Measurements from ENCODE around the gene NMNAT2. TPM values are rescaled to one million over a fixed set of nuclear protein-coding genes. Genes with fewer than 3 reads are reported as not detected.

Gene NMNAT2
- total and polyA plus RNA-seq, 2 of the 8 experiments (the other 6 are each of a cell fraction or from before 2014, with no cell fraction given), result 6.5 to 20.9 TPM

- DNase-seq (ENCODE audit: low read depth in 1 of 2, low spot score in 2 of 2) (no peak), FAIRE-seq (no peak)
- no peak overlapping the region for H3K14ac ChIP-seq (ENCODE audit: insufficient read length)
- no peaks in the 10 kb centered on the region for H3K79me1 ChIP-seq (ENCODE audit: low read depth, low read length)
- CTCF ChIA-PET (ENCODE audit: partially characterized antibody), result interaction anchor here (1.0 to 6.6 kb wide), 5 partner anchors 30 to 314 kb away, joined by 3 to 59 read pairs (median 4); no protein-coding TSS in a partner anchor
- H3K27ac ChIP-seq (ENCODE audit: low read depth, low read length), result no peak overlapping the region
- no peaks in the 10 kb centered on the region for H3K23me2 ChIP-seq (ENCODE audit: low read depth, low read length)
- H2AK5ac ChIP-seq (ENCODE audit: low read depth, low read length), result no peak overlapping the region
- H2BK20ac ChIP-seq (ENCODE audit: low read length), result no peak overlapping the region
- H4K20me1 ChIP-seq (replicated peaks in 1 of 2; ENCODE audit: control insufficient read depth in 1 of 2, insufficient read depth in 2 of 2, low read length in 2 of 2), result no peaks in the 10 kb centered on the region
- no peak overlapping the region for H3K4me2 ChIP-seq (ENCODE audit: insufficient read depth in 1 of 2, low read depth in 2 of 2, low read length in 2 of 2)
- no peak overlapping the region for H3K23ac ChIP-seq (ENCODE audit: insufficient read length)
- peaks cover 10 to 20% (median 15%) of the 10 kb centered on the region in 4 experiments; a peak in 6 of 7 replicates for H3K4me1 ChIP-seq (replicated peaks in 1 of 4; ENCODE audit: control insufficient read depth in 3 of 4, insufficient read depth in 4 of 4, low read length in 3 of 4)
- H2BK120ac ChIP-seq (replicated peaks; ENCODE audit: low read depth, low read length), result no peak overlapping the region
- no peak overlapping the region for H4K5ac ChIP-seq (ENCODE audit: insufficient read length, low read depth, low read length)
- no peak overlapping the region for H3K4me3 ChIP-seq (ENCODE audit: extremely low read depth in 1 of 4, insufficient read depth in 2 of 4, low read depth in 3 of 4, low read length in 4 of 4)
- 94% methylated on average over 9 of the region's 9 CpGs; no CpG with 5 or more reads in 1 of the 2 experiments for WGBS, 2 experiments (ENCODE audit: extremely low coverage in 1 of 2, insufficient coverage in 1 of 2, insufficient read length in 1 of 2, insufficient replicate concordance in 2 of 2, low coverage in 1 of 2, low lambda C conversion rate in 2 of 2, missing lambda C conversion rate in 1 of 2)
- H2AFZ ChIP-seq (ENCODE audit: low read length), result no peak overlapping the region
- H4K8ac ChIP-seq (ENCODE audit: extremely low read depth, insufficient read depth, low read length), result no peak overlapping the region
- H3K36me3 ChIP-seq (ENCODE audit: control insufficient read depth in 2 of 4, insufficient read depth in 4 of 4, low read length in 3 of 4), result no peaks in the 10 kb centered on the region
- no peak overlapping the region for H3K56ac ChIP-seq (replicated peaks; ENCODE audit: insufficient read length, low read depth, low read length)
- H4K91ac ChIP-seq (replicated peaks; ENCODE audit: insufficient read length, low read length), result no peak overlapping the region
- no peak overlapping the region for H2BK15ac ChIP-seq (ENCODE audit: low read length)
- no peaks in the 10 kb centered on the region for H3K27me3 ChIP-seq (replicated peaks in 1 of 4; ENCODE audit: control insufficient read depth in 3 of 4, extremely low read depth in 1 of 4, insufficient read depth in 3 of 4, low read length in 3 of 4)
- no peak overlapping the region for H2BK5ac ChIP-seq (ENCODE audit: low read depth, low read length)
- no peak overlapping the region for H2BK12ac ChIP-seq (ENCODE audit: low read depth, low read length)
- H3K9me3 ChIP-seq (ENCODE audit: insufficient read depth in 2 of 2, low read depth in 1 of 2, low read length in 1 of 2), result no peaks in the 10 kb centered on the region
- POLR2A ChIA-PET (ENCODE audit: partially characterized antibody), result interaction anchor here (0.6 kb wide), 1 partner anchor 28 kb away, joined by 3 read pairs; no protein-coding TSS in a partner anchor
- H3K9ac ChIP-seq (replicated peaks in 1 of 4; ENCODE audit: extremely low read depth in 1 of 4, low read depth in 3 of 4, low read length in 3 of 4), result no peak overlapping the region
- no peak overlapping the region for H3K18ac ChIP-seq (ENCODE audit: extremely low read depth, low read length)
- H3K4ac ChIP-seq (replicated peaks; ENCODE audit: insufficient read length, low read depth, low read length), result no peak overlapping the region
- H3K79me2 ChIP-seq (ENCODE audit: control insufficient read depth in 1 of 2, insufficient read depth in 2 of 2, low read length in 2 of 2), result no peaks in the 10 kb centered on the region
- TF ChIP-seq JUN (IDR thresholded peaks at IDR 0.05; ENCODE audit: low read depth, low read length), result no peak
- TF ChIP-seq CHD2 (IDR thresholded peaks at IDR 0.05; ENCODE audit: low read length), result no peak
- TF ChIP-seq KDM1A (IDR thresholded peaks at IDR 0.05; ENCODE audit: borderline replicate concordance, low read length), result no peak
- no peak for TF ChIP-seq TEAD4 (IDR thresholded peaks at IDR 0.05; ENCODE audit: low read depth, low read length)
- no peak for TF ChIP-seq RXRA (IDR thresholded peaks at IDR 0.05; ENCODE audit: insufficient read depth, low read depth, low read length)
- no peak for TF ChIP-seq SP2 (IDR thresholded peaks at IDR 0.05; ENCODE audit: low read length)
- TF ChIP-seq RNF2 (IDR thresholded peaks at IDR 0.05; ENCODE audit: borderline replicate concordance, low read depth, low read length, missing control alignments, poor library complexity, severe bottlenecking), result no peak
- TF ChIP-seq YY1 (IDR thresholded peaks at IDR 0.05; ENCODE audit: low read depth, low read length), result no peak
Measured at GRCh38 chr1:183276386-183277080, 141.6 kb downstream of the NMNAT2 start.
